KOPT-K1 (cell line): ENCODE data around the gene SPATA31A1.
"Not testable (repeated sequence)": the region's sequence is repeated elsewhere in the genome, so short reads cannot be mapped to it uniquely, and the experiment has no call there.

ENCODE experiments used
- H3K27ac ChIP-seq: fragments of 200-600 bp; sonication (generic); 2 replicates; pipeline ENCODE4 v1.5.1; 2016; ENCODE audit warnings: antibody characterized with exemption, mild to moderate bottlenecking, low read depth, low read length; ENCODE audit not compliant: poor library complexity, severe bottlenecking
- H3K36me3 ChIP-seq: fragments of 200-600 bp; sonication (generic); 2 replicates; pipeline ENCODE4 v1.5.1; 2017; ENCODE audit warnings: antibody characterized with exemption, mild to moderate bottlenecking, low read length, moderate library complexity; ENCODE audit not compliant: insufficient read depth
- H3K9me3 ChIP-seq: fragments of 200-600 bp; sonication (generic); 2 replicates; pipeline ENCODE4 v1.5.1; 2017; ENCODE audit warnings: antibody characterized with exemption, low read length, mild to moderate bottlenecking; ENCODE audit not compliant: insufficient read depth, poor library complexity, severe bottlenecking

The SPATA31A1 gene

GRCh38 chr9:39355369-39355768 lies at the start of gene SPATA31A1:
Gene SPATA31A1, plus strand, starts transcription at chr9:39355669. Its CDS starts 62 bp downstream, at chr9:39355731.
- not testable (repeated sequence) for H3K36me3 ChIP-seq, H3K9me3 ChIP-seq

GRCh38 chr9:39407261-39408204 lies 52.1 kb downstream of the SPATA31A1 start:
- H3K27ac ChIP-seq, H3K36me3 ChIP-seq, H3K9me3 ChIP-seq: not testable (repeated sequence)

More at GRCh38 chr9:39355369-39355768, at the start of gene SPATA31A1:
- H3K27ac ChIP-seq, result not testable (repeated sequence)

- H3K36me3 ChIP-seq, H3K9me3 ChIP-seq, H3K27ac ChIP-seq: not testable (repeated sequence)
Observed at GRCh38 chr9:39411254-39411940, 55.9 kb downstream of the SPATA31A1 start.
